Left lung (tissue), 10 donors: ENCODE results near the gene IDH2. TPM values are rescaled to one million over a fixed set of nuclear protein-coding genes. Genes with fewer than 3 reads are reported as not detected.

ENCODE experiments used
- ATAC-seq: fragments of 200-7000 bp; cut with Tn5 transposase; one replicate; pipeline ENCODE4 v1.9.1; 2020; ENCODE audit warnings: moderate library complexity
- DNase-seq, 4 donors: peaks; one replicate each; pipeline ENCODE4 v3.0.0-alpha.2; 2013 to 2020
- H3K27ac ChIP-seq, 2 donors: fragments of 200-600 bp; sonication (generic) in 1 of 2; one replicate each; pipeline versions ENCODE4 v1.5.0 to v1.8.0; 2020 to 2021
- H3K27me3 ChIP-seq, 2 donors: fragments of 200-600 bp; sonication (generic) in 1 of 2; one replicate each; pipeline versions ENCODE4 v1.5.0 to v1.8.0; 2020 to 2021
- H3K36me3 ChIP-seq, 2 donors: fragments of 200-600 bp; sonication (generic) in 1 of 2; one replicate each; pipeline versions ENCODE4 v1.5.0 to v1.8.0; 2020 to 2021
- H3K4me1 ChIP-seq, 2 donors: fragments of 200-600 bp; one replicate each; pipeline ENCODE4 v1.8.0; 2021
- H3K4me3 ChIP-seq, 2 donors: fragments of 200-600 bp; sonication (generic) in 1 of 2; one replicate each; pipeline versions ENCODE4 v1.5.0 to v1.8.0; 2020 to 2021; ENCODE audit warnings: mild to moderate bottlenecking in 1 of 2
- H3K9me3 ChIP-seq, 2 donors: fragments of 200-600 bp; sonication (generic) in 1 of 2; one replicate each; pipeline versions ENCODE4 v1.5.0 to v1.8.0; 2020 to 2021
- intact Hi-C, 2 donors: fragments of 100-400 bp; cut with DNase I; formaldehyde crosslinking; loops; one replicate each; pipeline versions ENCODE4 v1.11.2 to v1.14.2; 2022
- polyA plus RNA-seq, 6 donors: library from polyadenylated mRNA; unstranded; fragments of 120-200 nt; gene quantifications; one replicate each; pipeline ENCODE4 v1.2.1, GENCODE V29; 2013; ENCODE audit not compliant: insufficient read length in 6 of 6
- total RNA-seq, 2 donors: library from RNA; stranded (reverse); fragmentation: NEBNext Ultra II Directional; extraction: Animal tissue kit (Norgen Biotek cat#: 25700); gene quantifications; one replicate each; pipeline ENCODE4 v1.2.1, GENCODE V29; 2021
- TF ChIP-seq, protein P1 (sequence below), 2 donors: fragments of 200-600 bp; sonication (generic) in 1 of 2; IDR thresholded peaks; one replicate each; pipeline versions ENCODE4 v1.5.0 to v1.8.0; 2021; ENCODE audit warnings: antibody characterized with exemption in 2 of 2
- donor health status: DM: no; HTN: yes; CAD: no.
- donor health status: DM: no; HTN: no; CAD: no.

The IDH2 gene
- total and polyA plus RNA-seq, 8 donors: 92.7 to 137 (median 119) TPM

DNA sequence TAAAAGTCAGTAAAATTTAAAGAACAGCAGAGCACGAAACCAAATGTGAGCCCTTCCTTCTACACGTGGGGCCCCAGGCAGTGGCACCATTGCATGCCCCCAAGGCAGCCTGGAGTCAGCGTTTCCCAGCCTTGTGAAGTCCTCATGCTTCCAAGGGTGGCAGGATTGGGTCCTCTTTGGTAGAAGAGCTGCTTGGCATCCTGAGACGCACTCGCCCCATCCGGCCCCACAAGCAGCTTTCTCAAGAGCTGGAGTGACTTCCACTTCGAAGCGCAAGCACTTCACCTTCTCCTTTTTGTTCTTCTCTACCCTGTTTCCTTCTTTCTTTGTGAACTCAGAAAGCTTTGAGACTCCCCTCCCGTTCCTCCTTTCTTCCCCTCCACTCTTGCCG lies 66.4 kb downstream of the IDH2 start:
- TF ChIP-seq, protein P1, sequence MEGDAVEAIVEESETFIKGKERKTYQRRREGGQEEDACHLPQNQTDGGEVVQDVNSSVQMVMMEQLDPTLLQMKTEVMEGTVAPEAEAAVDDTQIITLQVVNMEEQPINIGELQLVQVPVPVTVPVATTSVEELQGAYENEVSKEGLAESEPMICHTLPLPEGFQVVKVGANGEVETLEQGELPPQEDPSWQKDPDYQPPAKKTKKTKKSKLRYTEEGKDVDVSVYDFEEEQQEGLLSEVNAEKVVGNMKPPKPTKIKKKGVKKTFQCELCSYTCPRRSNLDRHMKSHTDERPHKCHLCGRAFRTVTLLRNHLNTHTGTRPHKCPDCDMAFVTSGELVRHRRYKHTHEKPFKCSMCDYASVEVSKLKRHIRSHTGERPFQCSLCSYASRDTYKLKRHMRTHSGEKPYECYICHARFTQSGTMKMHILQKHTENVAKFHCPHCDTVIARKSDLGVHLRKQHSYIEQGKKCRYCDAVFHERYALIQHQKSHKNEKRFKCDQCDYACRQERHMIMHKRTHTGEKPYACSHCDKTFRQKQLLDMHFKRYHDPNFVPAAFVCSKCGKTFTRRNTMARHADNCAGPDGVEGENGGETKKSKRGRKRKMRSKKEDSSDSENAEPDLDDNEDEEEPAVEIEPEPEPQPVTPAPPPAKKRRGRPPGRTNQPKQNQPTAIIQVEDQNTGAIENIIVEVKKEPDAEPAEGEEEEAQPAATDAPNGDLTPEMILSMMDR (IDR thresholded peaks at IDR 0.05): no peak
- ATAC-seq: peak; percentile 54
- DNase-seq: peak in 3 of 4 donors; percentile 51 to 87 (median 77)
- Histone ChIP-seq H3K4me1 (peaks cover 52 to 99% of the 10 kb centered on the region in 2 donors), H3K36me3 (no peaks in the 10 kb centered on the region), H3K27ac (peak overlapping the region; percentile 88 to 92), H3K4me3 (no peak overlapping the region), H3K9me3 (no peaks in the 10 kb centered on the region), H3K27me3 (no peaks in the 10 kb centered on the region)
- intact Hi-C loops: no loop called here

DNA sequence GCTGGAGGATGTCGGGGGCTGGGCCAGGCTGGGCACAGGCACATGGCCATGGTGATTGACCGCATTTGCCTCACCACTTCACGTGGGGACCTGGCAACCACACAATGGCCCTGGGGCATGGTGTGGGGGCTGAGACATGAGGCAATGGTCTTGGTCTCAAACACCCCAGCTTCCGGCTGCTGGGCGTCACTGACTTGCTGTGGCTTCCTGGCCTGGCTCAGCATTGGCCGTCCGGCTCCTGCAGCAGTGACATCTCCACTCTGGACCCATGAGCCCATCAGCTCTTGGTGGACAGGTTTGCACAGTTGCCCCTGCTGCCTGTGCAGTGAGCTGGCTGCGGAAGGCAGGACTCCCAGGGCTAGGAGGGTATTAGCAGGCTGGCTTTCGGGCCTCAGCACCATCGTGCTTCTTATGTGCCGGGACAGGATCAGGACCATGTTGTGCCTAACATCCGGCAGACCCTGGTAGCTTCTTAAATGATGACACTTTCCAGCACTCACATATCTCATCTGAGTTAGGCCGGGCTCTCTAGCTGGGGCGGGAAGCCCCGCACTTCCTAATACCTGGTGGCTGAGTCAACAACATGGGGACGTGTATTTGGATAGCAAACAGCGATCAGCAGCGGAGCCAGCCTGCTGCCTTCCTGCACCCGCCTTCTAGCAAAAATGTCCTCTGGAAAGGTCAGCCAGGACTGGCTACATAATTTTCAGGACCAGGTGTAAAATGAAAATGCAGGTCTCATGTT lies 67.0 kb downstream of the IDH2 start:
- DNase-seq (peak in 2 of 4 donors; percentile 82 to 90), ATAC-seq (peak; percentile 36)
- Histone ChIP-seq H3K4me1 (peaks cover 51 to 99% of the 10 kb centered on the region in 2 donors), H3K27ac (peak overlapping the region; percentile 88 to 92), H3K9me3 (no peaks in the 10 kb centered on the region), H3K36me3 (no peaks in the 10 kb centered on the region), H3K4me3 (no peak overlapping the region), H3K27me3 (no peaks in the 10 kb centered on the region)
- intact Hi-C loops: no loop called here
- TF ChIP-seq, protein P1 (IDR thresholded peaks at IDR 0.05): no peak

DNA sequence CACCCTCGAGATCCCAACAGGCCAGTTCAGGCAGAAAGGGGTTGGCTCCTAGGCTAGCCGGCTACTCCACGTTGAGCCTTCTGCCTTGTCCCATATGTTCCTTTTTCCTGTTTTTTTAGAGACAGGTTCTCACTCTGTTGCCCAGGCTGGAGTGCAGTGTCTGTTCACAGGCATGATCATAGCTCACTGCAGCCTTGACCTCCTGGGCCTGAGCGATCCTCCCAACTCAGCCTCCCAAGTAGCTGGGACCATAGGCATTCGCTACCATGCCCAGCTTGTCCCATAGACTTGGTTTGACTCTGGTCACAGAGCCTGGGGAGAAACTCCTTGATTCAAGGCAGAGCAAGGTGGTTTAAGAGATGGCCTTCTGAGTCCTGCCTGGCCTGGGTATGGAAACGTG lies 68.8 kb downstream of the IDH2 start:
- intact Hi-C loops: loop anchor here in 1 of 2 donors (5.0 kb wide), 1 partner anchor 34 kb away; no protein-coding TSS in a partner anchor
- H3K4me1 ChIP-seq: peaks cover 51 to 98% of the 10 kb centered on the region in 2 donors
- no peaks in the 10 kb centered on the region for H3K9me3 ChIP-seq
- TF ChIP-seq, protein P1 (IDR thresholded peaks at IDR 0.05): no peak
- no peaks in the 10 kb centered on the region for H3K36me3 ChIP-seq
- no peak for ATAC-seq
- H3K27me3 ChIP-seq: no peaks in the 10 kb centered on the region
- DNase-seq: peak in 1 of 4 donors; percentile 28
- H3K4me3 ChIP-seq: no peak overlapping the region
- H3K27ac ChIP-seq: peak overlapping the region; percentile 82 to 92

Other genes with a start within 250 kb of the IDH2 start
- gene AP3S2, start 208.5 kb downstream of the IDH2 start, total RNA-seq: 10 to 100 TPM; 34.2 to 34.8 TPM
- 10 to 100 TPM; 27.1 to 39.5 (median 32.2) TPM for gene AP3S2, start 208.5 kb downstream of the IDH2 start, polyA plus RNA-seq
- 10 to 100 TPM; 31.1 to 31.7 TPM for gene ARPIN, start 189.5 kb downstream of the IDH2 start, total RNA-seq
- 10 to 100 TPM; 32.3 to 37.4 (median 36.4) TPM for gene ARPIN, start 189.5 kb downstream of the IDH2 start, polyA plus RNA-seq
- 10 to 100 TPM; 46.2 to 53.7 TPM for gene ZNF710, start 101.1 kb downstream of the IDH2 start, total RNA-seq
- gene ZNF710, start 101.1 kb downstream of the IDH2 start, polyA plus RNA-seq: 10 to 100 TPM; 27.9 to 43.9 (median 33.6) TPM
- 10 to 100 TPM; 41.3 to 66.7 TPM for gene SEMA4B, start 98.9 kb upstream of the IDH2 start, total RNA-seq
- 10 to 100 TPM; 22.8 to 30.6 (median 25.2) TPM for gene SEMA4B, start 98.9 kb upstream of the IDH2 start, polyA plus RNA-seq
- 10 to 100 TPM; 76.2 to 84.6 TPM for gene CIB1, start 131.5 kb upstream of the IDH2 start, total RNA-seq
- 10 to 100 TPM; 43.4 to 56.9 (median 50.0) TPM for gene CIB1, start 131.5 kb upstream of the IDH2 start, polyA plus RNA-seq
- 1 to 10 TPM; 8.4 to 8.6 TPM for gene GDPGP1, start 131.7 kb upstream of the IDH2 start, total RNA-seq
- 1 to 10 TPM; 3.4 to 4.7 (median 3.9) TPM for gene GDPGP1, start 131.7 kb upstream of the IDH2 start, polyA plus RNA-seq
- gene TTLL13, start 147.1 kb upstream of the IDH2 start, total RNA-seq: under 1 TPM in 1 of 2 donors, not detected in 1; 0.26 TPM
- gene TTLL13, start 147.1 kb upstream of the IDH2 start, polyA plus RNA-seq: under 1 TPM in 5 of 6 donors, not detected in 1; 0.13 to 0.81 (median 0.35) TPM
- 10 to 100 TPM; 73.1 to 81.9 TPM for gene NGRN, start 163.2 kb upstream of the IDH2 start, total RNA-seq
- gene NGRN, start 163.2 kb upstream of the IDH2 start, polyA plus RNA-seq: 100 to 1,000 TPM; 104 to 121 (median 114) TPM
- gene ZNF774, start 249.8 kb upstream of the IDH2 start, total RNA-seq: 1 to 10 TPM; 3.6 to 5.4 TPM
- gene ZNF774, start 249.8 kb upstream of the IDH2 start, polyA plus RNA-seq: 1 to 10 TPM; 5.1 to 6.6 (median 6.1) TPM